ENCODE measurements around the gene SOX13. TPM values are rescaled to one million over a fixed set of nuclear protein-coding genes. Genes with fewer than 3 reads are reported as not detected.

The SOX13 gene
- total RNA-seq, 1 donor from 2014 or later = 28.6 TPM

- H3K36me3 Mint-ChIP-seq = peaks cover 20% of the 10 kb centered on the region
- peaks cover 18% of the 10 kb centered on the region for H3K4me1 Mint-ChIP-seq
- Histone ChIP-seq H3K9ac (no peak overlapping the region), H3K4me1 (no peaks in the 10 kb centered on the region), H3K4me3 (no peak overlapping the region), H3K36me3 (no peaks in the 10 kb centered on the region), H3K79me2 (ENCODE audit: low read depth) (peaks cover 36% of the 10 kb centered on the region), H3K27ac (no peak overlapping the region), H3K27me3 (no peaks in the 10 kb centered on the region), H3K4me2 (no peak overlapping the region), H2AFZ (replicated peaks) (no peak overlapping the region), H3F3A (ENCODE audit: low read depth) (no peaks in the 10 kb centered on the region), H3K9me3 (ENCODE audit: low read depth) (no peaks in the 10 kb centered on the region), H4K20me1 (ENCODE audit: low read depth) (peaks cover 52% of the 10 kb centered on the region)
- no peak for TF ChIP-seq EZH2 (IDR thresholded peaks at IDR 0.05)
- TF ChIP-seq CTCF (IDR thresholded peaks at IDR 0.05) = no peak
- no peak for TF ChIP-seq EZH2phosphoT487 (IDR thresholded peaks at IDR 0.05)
- H3K27ac Mint-ChIP-seq = no peak overlapping the region
- no peaks in the 10 kb centered on the region for H3K27me3 Mint-ChIP-seq (ENCODE audit: insufficient read depth, low read depth)
- DNase-seq (ENCODE audit: low spot score) = no peak
- no peak overlapping the region for H3K4me3 Mint-ChIP-seq
- H3K9me3 Mint-ChIP-seq = no peaks in the 10 kb centered on the region
These were observed 43.6 kb downstream of the SOX13 start for GRCh38 chr1:204116539-204116938.

GRCh38 chr1:204121840-204122555, 49.1 kb downstream of the SOX13 start:
- Histone ChIP-seq H2AFZ (replicated peaks) (no peak overlapping the region), H3K4me2 (no peak overlapping the region), H3K36me3 (no peaks in the 10 kb centered on the region), H3K4me3 (no peak overlapping the region), H3K9ac (no peak overlapping the region), H4K20me1 (ENCODE audit: low read depth) (peaks cover 6% of the 10 kb centered on the region), H3F3A (ENCODE audit: low read depth) (no peaks in the 10 kb centered on the region), H3K27ac (no peak overlapping the region), H3K79me2 (ENCODE audit: low read depth) (no peaks in the 10 kb centered on the region), H3K4me1 (peaks cover 3% of the 10 kb centered on the region), H3K27me3 (no peaks in the 10 kb centered on the region), H3K9me3 (ENCODE audit: low read depth) (no peaks in the 10 kb centered on the region)
- no peaks in the 10 kb centered on the region for H3K9me3 Mint-ChIP-seq
- TF ChIP-seq CTCF (IDR thresholded peaks at IDR 0.05) (no peak), EZH2phosphoT487 (IDR thresholded peaks at IDR 0.05) (no peak), EZH2 (IDR thresholded peaks at IDR 0.05) (no peak)
- H3K27me3 Mint-ChIP-seq (ENCODE audit: insufficient read depth, low read depth) = peaks cover 7% of the 10 kb centered on the region
- no peak for DNase-seq (ENCODE audit: low spot score)
- H3K27ac Mint-ChIP-seq = no peak overlapping the region
- peaks cover 20% of the 10 kb centered on the region for H3K4me1 Mint-ChIP-seq
- peaks cover 28% of the 10 kb centered on the region for H3K36me3 Mint-ChIP-seq
- no peak overlapping the region for H3K4me3 Mint-ChIP-seq

- Histone ChIP-seq H3K4me3 (no peak overlapping the region), H3K27ac (no peak overlapping the region), H3K79me2 (ENCODE audit: low read depth) (no peaks in the 10 kb centered on the region), H3K9ac (no peak overlapping the region), H4K20me1 (ENCODE audit: low read depth) (peaks cover 6% of the 10 kb centered on the region), H3K4me1 (peaks cover 9% of the 10 kb centered on the region), H3K4me2 (no peak overlapping the region), H3K27me3 (no peaks in the 10 kb centered on the region), H2AFZ (replicated peaks) (no peak overlapping the region), H3K36me3 (no peaks in the 10 kb centered on the region), H3K9me3 (ENCODE audit: low read depth) (no peaks in the 10 kb centered on the region), H3F3A (ENCODE audit: low read depth) (peaks cover 10% of the 10 kb centered on the region)
- peaks cover 28% of the 10 kb centered on the region for H3K36me3 Mint-ChIP-seq
- TF ChIP-seq EZH2 (IDR thresholded peaks at IDR 0.05) = no peak
- TF ChIP-seq EZH2phosphoT487 (IDR thresholded peaks at IDR 0.05) = no peak
- peak; percentile 64 for TF ChIP-seq CTCF (IDR thresholded peaks at IDR 0.05)
- DNase-seq (ENCODE audit: low spot score) = peak; percentile 65
- H3K9me3 Mint-ChIP-seq = no peaks in the 10 kb centered on the region
- peaks cover 7% of the 10 kb centered on the region for H3K27me3 Mint-ChIP-seq (ENCODE audit: insufficient read depth, low read depth)
- H3K27ac Mint-ChIP-seq = peak overlapping the region; percentile 68
- no peak overlapping the region for H3K4me3 Mint-ChIP-seq
- peaks cover 31% of the 10 kb centered on the region for H3K4me1 Mint-ChIP-seq
These were observed 50.5 kb downstream of the SOX13 start for GRCh38 chr1:204123376-204123775.

Measured in neural progenitor cell (in vitro differentiated cells).